ENCODE data around the gene CEP20.

- TF ChIP-seq TAF1 (IDR thresholded peaks at IDR 0.05; ENCODE audit: low read depth) (no peak), EGR1 (IDR thresholded peaks at IDR 0.05) (no peak), CREB1 (IDR thresholded peaks at IDR 0.05; ENCODE audit: low read depth) (no peak), TEAD4 (IDR thresholded peaks at IDR 0.05) (no peak), TCF12 (IDR thresholded peaks at IDR 0.05; ENCODE audit: low read depth) (no peak), YY1 (IDR thresholded peaks at IDR 0.05; ENCODE audit: low read depth) (no peak), RAD21 (IDR thresholded peaks at IDR 0.05; ENCODE audit: low read depth) (no peak), CEBPB (IDR thresholded peaks at IDR 0.05) (no peak), ZBTB7A (IDR thresholded peaks at IDR 0.05; ENCODE audit: low read depth) (no peak), REST (IDR thresholded peaks at IDR 0.05; ENCODE audit: low read depth) (no peak), EP300 (IDR thresholded peaks at IDR 0.05; ENCODE audit: borderline replicate concordance) (no peak), USF1 (IDR thresholded peaks at IDR 0.05) (no peak)
- TF ChIP-seq, protein P1, sequence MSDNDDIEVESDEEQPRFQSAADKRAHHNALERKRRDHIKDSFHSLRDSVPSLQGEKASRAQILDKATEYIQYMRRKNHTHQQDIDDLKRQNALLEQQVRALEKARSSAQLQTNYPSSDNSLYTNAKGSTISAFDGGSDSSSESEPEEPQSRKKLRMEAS (IDR thresholded peaks at IDR 0.05): no peak
Measured at GRCh38 chr16:15835136-15835878, 53.1 kb downstream of the CEP20 start.
